HFFc6 (cell line): ENCODE results near the gene RAB27B. TPM values are rescaled to one million over a fixed set of nuclear protein-coding genes. Genes with fewer than 3 reads are reported as not detected.

Experiments used
- DNase-seq: peaks from one replicate; pipeline ENCODE4 v3.0.0-alpha.2; 2018
- H3K27ac Mint-ChIP-seq: 2 replicates; pipeline ENCODE4 v1.8.0; 2020; ENCODE audit warnings: mild to moderate bottlenecking, mixed read lengths
- H3K27me3 Mint-ChIP-seq: 2 replicates; pipeline ENCODE4 v1.8.0; 2021; ENCODE audit warnings: mild to moderate bottlenecking, moderate library complexity, mixed read lengths; ENCODE audit not compliant: insufficient read depth
- H3K36me3 Mint-ChIP-seq: 2 replicates; pipeline ENCODE4 v1.8.0; 2021; ENCODE audit warnings: low read depth, mixed read lengths
- H3K4me1 Mint-ChIP-seq: 2 replicates; pipeline ENCODE4 v1.8.0; 2020; ENCODE audit warnings: low read depth, mixed read lengths
- H3K4me3 Mint-ChIP-seq: 2 replicates; pipeline ENCODE4 v1.8.0; 2020; ENCODE audit warnings: mild to moderate bottlenecking, moderate library complexity, mixed read lengths
- H3K9me3 Mint-ChIP-seq: 2 replicates; pipeline ENCODE4 v1.8.0; 2020; ENCODE audit warnings: mild to moderate bottlenecking, mixed read lengths
- total RNA-seq, 6 experiments: library from RNA; stranded (reverse); fragmentation: NEBNext Ultra II Directional; extraction: Animal tissue kit (Norgen Biotek cat#: 25700); gene quantifications; 2 replicates in 1 of 6; 3 replicates in 5 of 6; pipeline ENCODE4 v1.2.3, GENCODE V29; 2021
- TF ChIP-seq, protein P1 (sequence below): fragments of 200-600 bp; sonication (generic); IDR thresholded peaks from 2 replicates; pipeline ENCODE4 v1.5.0; 2021; ENCODE audit warnings: antibody characterized with exemption, mild to moderate bottlenecking

Gene RAB27B
- total RNA-seq, 6 experiments from 2014 or later: 0.34 to 2.2 (median 0.79) TPM

DNA sequence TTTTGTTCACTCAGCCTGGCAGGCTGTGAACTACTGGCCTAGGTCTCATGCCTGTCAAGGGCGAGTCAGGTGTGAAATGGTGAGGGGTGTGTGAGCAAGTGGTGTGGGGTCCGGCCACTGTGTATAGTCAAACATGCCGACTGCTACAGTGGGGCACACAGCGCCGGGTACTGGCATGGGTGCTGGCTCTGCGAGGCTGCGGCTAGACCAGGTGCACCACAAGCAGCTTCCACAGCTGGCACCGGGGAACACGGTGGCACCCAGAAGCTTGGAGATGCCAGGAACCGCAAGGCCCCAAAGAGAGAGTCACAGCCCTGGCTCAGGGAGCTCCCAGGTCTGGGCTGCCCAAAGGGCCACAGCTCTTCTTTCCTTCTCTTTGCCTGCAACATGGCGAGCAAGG is 81.3 kb downstream of the RAB27B start:
- no peak overlapping the region for H3K4me3 Mint-ChIP-seq
- peaks cover 9% of the 10 kb centered on the region; the same call in 1 of the 2 replicates for H3K4me1 Mint-ChIP-seq
- no peak for DNase-seq
- no peak overlapping the region for H3K27ac Mint-ChIP-seq
- peaks cover 9% of the 10 kb centered on the region for H3K27me3 Mint-ChIP-seq
- no peaks in the 10 kb centered on the region for H3K36me3 Mint-ChIP-seq
- TF ChIP-seq, protein P1, sequence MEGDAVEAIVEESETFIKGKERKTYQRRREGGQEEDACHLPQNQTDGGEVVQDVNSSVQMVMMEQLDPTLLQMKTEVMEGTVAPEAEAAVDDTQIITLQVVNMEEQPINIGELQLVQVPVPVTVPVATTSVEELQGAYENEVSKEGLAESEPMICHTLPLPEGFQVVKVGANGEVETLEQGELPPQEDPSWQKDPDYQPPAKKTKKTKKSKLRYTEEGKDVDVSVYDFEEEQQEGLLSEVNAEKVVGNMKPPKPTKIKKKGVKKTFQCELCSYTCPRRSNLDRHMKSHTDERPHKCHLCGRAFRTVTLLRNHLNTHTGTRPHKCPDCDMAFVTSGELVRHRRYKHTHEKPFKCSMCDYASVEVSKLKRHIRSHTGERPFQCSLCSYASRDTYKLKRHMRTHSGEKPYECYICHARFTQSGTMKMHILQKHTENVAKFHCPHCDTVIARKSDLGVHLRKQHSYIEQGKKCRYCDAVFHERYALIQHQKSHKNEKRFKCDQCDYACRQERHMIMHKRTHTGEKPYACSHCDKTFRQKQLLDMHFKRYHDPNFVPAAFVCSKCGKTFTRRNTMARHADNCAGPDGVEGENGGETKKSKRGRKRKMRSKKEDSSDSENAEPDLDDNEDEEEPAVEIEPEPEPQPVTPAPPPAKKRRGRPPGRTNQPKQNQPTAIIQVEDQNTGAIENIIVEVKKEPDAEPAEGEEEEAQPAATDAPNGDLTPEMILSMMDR: no peak
- H3K9me3 Mint-ChIP-seq: no peaks in the 10 kb centered on the region

DNA sequence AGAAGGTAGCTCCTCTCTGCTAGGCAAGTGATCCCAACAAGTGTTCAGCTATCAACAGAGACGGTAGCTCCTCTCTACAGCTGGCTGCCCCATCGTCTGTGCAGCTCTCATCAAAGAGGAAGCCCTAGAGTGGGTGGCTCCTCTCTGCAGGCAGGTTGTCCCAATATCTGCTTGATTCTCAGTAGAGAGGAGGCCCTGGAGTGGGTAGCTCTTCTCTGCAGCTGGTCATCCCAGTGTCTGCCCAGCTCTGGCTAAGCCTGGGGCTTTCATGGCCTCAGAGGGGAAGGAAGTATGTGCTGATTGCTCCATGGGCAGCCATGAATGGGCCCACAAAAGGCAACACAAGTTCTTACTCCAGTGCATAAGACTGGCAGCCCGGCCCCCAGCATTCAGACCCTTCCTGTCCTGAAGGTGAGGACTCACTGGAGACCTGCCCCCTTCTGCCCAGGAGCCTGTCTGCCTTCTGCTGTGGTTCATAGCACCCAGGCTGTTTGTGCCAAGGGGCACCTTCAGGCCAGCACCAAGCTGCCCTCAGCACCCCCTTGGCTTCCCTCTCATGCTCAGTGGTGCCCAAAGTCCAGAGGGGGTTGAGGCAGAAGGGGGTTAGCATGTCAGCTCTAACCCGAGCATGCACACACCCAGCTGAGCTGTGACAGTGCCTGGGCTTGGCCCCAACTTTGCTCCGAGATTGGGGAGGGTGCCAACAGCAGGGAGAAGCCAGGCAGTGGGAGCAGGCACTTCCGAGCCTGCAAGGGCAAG is 82.1 kb downstream of the RAB27B start:
- TF ChIP-seq, protein P1: no peak
- Mint-ChIP-seq H3K27me3 (peaks cover 9% of the 10 kb centered on the region), H3K36me3 (no peaks in the 10 kb centered on the region), H3K4me1 (peaks cover 9% of the 10 kb centered on the region; the same call in 1 of the 2 replicates), H3K4me3 (no peak overlapping the region), H3K27ac (no peak overlapping the region), H3K9me3 (no peaks in the 10 kb centered on the region)
- DNase-seq: no peak

DNA sequence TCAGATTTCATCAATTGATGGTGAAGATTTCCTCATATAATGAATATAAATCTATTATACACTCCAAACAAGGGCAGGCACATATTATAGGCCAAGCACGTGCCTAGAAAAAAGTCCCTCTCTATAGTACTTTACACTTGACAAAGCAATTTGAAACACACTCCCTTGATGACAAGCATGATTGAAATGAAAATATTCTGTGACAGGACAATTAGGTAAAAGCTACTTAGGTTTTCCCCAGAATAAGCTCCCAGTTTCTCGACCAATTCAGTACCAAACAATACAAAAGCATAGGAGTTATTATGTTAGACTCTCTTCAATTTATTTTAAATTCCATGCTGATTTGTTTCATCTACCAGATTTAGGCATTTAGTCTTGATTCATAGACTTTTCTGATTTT is 83.3 kb downstream of the RAB27B start:
- peaks cover 5% of the 10 kb centered on the region; the same call in 1 of the 2 replicates for H3K4me1 Mint-ChIP-seq
- no peak overlapping the region for H3K4me3 Mint-ChIP-seq
- TF ChIP-seq, protein P1: no peak

DNA sequence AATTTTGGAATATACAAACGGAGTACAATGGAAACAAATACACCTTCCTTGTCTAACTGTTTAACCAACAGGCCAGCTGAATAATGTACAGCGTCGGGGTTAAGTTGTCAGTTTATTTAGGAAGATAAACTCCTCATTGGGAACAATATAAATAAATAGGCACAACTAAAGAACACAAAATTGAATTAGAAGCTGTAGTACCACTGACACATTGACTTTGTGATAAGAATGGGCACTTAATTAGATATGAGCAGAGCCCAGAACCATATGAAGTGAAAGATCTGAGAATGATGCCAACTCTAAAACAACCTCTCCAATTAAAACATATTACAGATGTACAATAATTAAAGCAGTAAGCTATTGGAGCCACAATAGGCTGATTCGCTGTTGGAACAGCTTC is 86.5 kb downstream of the RAB27B start:
- TF ChIP-seq, protein P1: no peak
- DNase-seq: no peak
- Mint-ChIP-seq H3K4me3 (no peak overlapping the region), H3K27ac (no peak overlapping the region), H3K36me3 (no peaks in the 10 kb centered on the region), H3K4me1 (no peaks in the 10 kb centered on the region), H3K27me3 (peaks cover 8% of the 10 kb centered on the region), H3K9me3 (no peaks in the 10 kb centered on the region)

More for the DNA sequence above, 83.3 kb downstream of the RAB27B start:
- H3K27me3 Mint-ChIP-seq: peaks cover 13% of the 10 kb centered on the region
- H3K36me3 Mint-ChIP-seq: no peaks in the 10 kb centered on the region
- no peak overlapping the region for H3K27ac Mint-ChIP-seq
- no peaks in the 10 kb centered on the region for H3K9me3 Mint-ChIP-seq
- DNase-seq: no peak

DNA sequence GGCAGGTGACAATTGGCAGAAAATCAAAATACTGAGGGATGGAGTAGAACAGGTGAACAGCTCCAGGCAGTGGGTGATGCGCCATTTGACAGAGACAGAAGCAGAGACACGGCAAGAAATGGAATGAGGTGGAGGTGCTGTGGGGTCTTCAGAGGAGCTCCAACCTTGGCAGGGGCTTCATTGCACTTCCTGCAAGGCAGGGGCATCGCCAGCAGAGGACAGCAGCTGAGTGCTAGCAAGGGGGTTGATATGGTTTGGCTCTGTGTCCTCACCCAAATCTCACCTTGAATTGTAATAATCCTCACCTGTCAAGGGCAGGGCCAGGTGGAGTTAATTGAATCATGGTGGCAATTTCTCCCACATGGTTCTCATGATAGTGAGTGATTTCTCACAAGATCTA is 88.2 kb downstream of the RAB27B start:
- no peaks in the 10 kb centered on the region for H3K9me3 Mint-ChIP-seq
- no peaks in the 10 kb centered on the region for H3K36me3 Mint-ChIP-seq
- TF ChIP-seq, protein P1: no peak
- peaks cover 4% of the 10 kb centered on the region for H3K27me3 Mint-ChIP-seq
- no peak overlapping the region for H3K4me3 Mint-ChIP-seq
- DNase-seq: no peak
- no peak overlapping the region for H3K27ac Mint-ChIP-seq
- no peaks in the 10 kb centered on the region for H3K4me1 Mint-ChIP-seq
